ENCODE results near the gene PPM1K.

PPM1K gene

GRCh38 chr4:88276952-88277710, 7.2 kb downstream of the PPM1K start:
- no peak for DNase-seq

- DNase-seq: no peak
Observed at GRCh38 chr4:88275949-88276515, 8.3 kb downstream of the PPM1K start.

GRCh38 chr4:88275516-88275915, 8.8 kb downstream of the PPM1K start:
- no peak for DNase-seq

- DNase-seq: no peak
Observed at GRCh38 chr4:88268913-88269312, 15.4 kb downstream of the PPM1K start.

- no peak for DNase-seq
Observed at GRCh38 chr4:88264336-88264735, 20.0 kb downstream of the PPM1K start.

- DNase-seq: no peak
Observed at GRCh38 chr4:88257726-88258125, 26.6 kb downstream of the PPM1K start.

- no peak for DNase-seq
Observed at GRCh38 chr4:88255111-88255510, 29.2 kb downstream of the PPM1K start.

- no peak for DNase-seq
Observed at GRCh38 chr4:88251924-88252323, 32.4 kb downstream of the PPM1K start.

- no peak for DNase-seq
Observed at GRCh38 chr4:88247148-88247547, 37.2 kb downstream of the PPM1K start.

GRCh38 chr4:88246600-88246999, 37.8 kb downstream of the PPM1K start:
- no peak for DNase-seq

- DNase-seq: no peak
Observed at GRCh38 chr4:88244816-88245579, 39.4 kb downstream of the PPM1K start.

GRCh38 chr4:88244056-88244455, 40.3 kb downstream of the PPM1K start:
- no peak for DNase-seq

- no peak for DNase-seq
Observed at GRCh38 chr4:88242144-88242543, 42.2 kb downstream of the PPM1K start.

GRCh38 chr4:88240297-88240714, 44.1 kb downstream of the PPM1K start:
- no peak for DNase-seq

- DNase-seq: no peak
Observed at GRCh38 chr4:88230969-88231771, 53.2 kb downstream of the PPM1K start.

GRCh38 chr4:88230461-88230891, 53.9 kb downstream of the PPM1K start:
- no peak for DNase-seq

- no peak for DNase-seq
Observed at GRCh38 chr4:88227734-88228133, 56.6 kb downstream of the PPM1K start.

GRCh38 chr4:88226143-88226542, 58.2 kb downstream of the PPM1K start:
- DNase-seq: no peak

GRCh38 chr4:88225232-88226105, 58.9 kb downstream of the PPM1K start:
- no peak for DNase-seq

- no peak for DNase-seq
Observed at GRCh38 chr4:88223516-88223915, 60.8 kb downstream of the PPM1K start.

GRCh38 chr4:88219099-88219498, 65.3 kb downstream of the PPM1K start:
- DNase-seq: no peak

- no peak for DNase-seq
Observed at GRCh38 chr4:88217169-88217568, 67.2 kb downstream of the PPM1K start.

Measured in NCI-H524 treated with DMSO at 0.1 percent for 48 hours (cell line).